ENCODE measurements around the gene SNX27. TPM values are rescaled to one million over a fixed set of nuclear protein-coding genes. Genes with fewer than 3 reads are reported as not detected.

The SNX27 gene
- total and polyA plus RNA-seq, 2 experiments from 2014 or later, result 40.6 to 59.7 TPM

GRCh38 chr1:151638812-151639211, 27.0 kb downstream of the SNX27 start:
- TF ChIP-seq ZNF114 (CRISPR knock-in tag; IDR thresholded peaks at IDR 0.05), result no peak
- TF ChIP-seq JUNB (IDR thresholded peaks at IDR 0.05; ENCODE audit: unreplicated experiment), result no peak
- TF ChIP-seq CTCF (conservative IDR thresholded peaks at IDR 0.05; ENCODE audit: low read depth in 2 of 2), result no peak
- no peak for TF ChIP-seq EZH2 (IDR thresholded peaks at IDR 0.05; ENCODE audit: low read depth, unreplicated experiment)

DNA sequence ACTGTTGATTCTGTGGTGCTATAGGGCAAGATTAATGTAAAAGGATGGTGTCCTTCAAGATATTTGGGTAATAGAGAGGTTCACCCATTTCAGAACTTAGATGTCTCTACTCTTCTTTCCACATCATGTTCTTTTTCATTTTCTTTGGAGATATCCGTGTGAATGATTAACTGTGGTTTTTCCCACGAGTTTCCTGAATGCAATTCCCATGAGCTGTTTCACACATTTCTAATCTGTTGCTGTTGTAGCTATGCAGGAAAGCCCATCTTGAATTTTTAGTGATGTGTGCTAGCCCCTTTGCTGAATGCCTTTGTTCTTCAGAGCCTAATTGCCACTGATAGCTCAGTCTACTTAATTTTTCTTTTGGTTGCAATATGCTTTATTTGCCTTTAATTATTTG, 27.6 kb downstream of the SNX27 start:
- Histone ChIP-seq H3K79me2 (replicated peaks; ENCODE audit: insufficient read depth) (peaks cover 55% of the 10 kb centered on the region), H3K9me2 (ENCODE audit: insufficient read depth) (no peaks in the 10 kb centered on the region), H2AFZ (no peak overlapping the region), H3F3A (replicated peaks; ENCODE audit: low read depth) (no peaks in the 10 kb centered on the region), H3K4me2 (no peak overlapping the region), H3K36me3 (ENCODE audit: insufficient read depth) (no peaks in the 10 kb centered on the region), H3K27me3 (ENCODE audit: insufficient read depth) (no peaks in the 10 kb centered on the region), H4K20me1 (replicated peaks; ENCODE audit: insufficient read depth) (peaks cover 18% of the 10 kb centered on the region; the same call in 1 of the 2 replicates), H3K27ac (ENCODE audit: low read depth) (no peak overlapping the region), H3K4me1 (ENCODE audit: insufficient read depth) (no peaks in the 10 kb centered on the region), H3K4me3 (no peak overlapping the region)
- no peak overlapping the region for H3K27ac Mint-ChIP-seq
- no peak for ATAC-seq
- no peak overlapping the region for H3K4me3 Mint-ChIP-seq
- peaks cover 8% of the 10 kb centered on the region; the same call in 2 of the 3 replicates for H3K36me3 Mint-ChIP-seq (ENCODE audit: low read depth)
- no peaks in the 10 kb centered on the region for H3K27me3 Mint-ChIP-seq (ENCODE audit: insufficient read depth, low read depth, poor library complexity)
- DNase-seq (ENCODE audit: low spot score), result no peak
- H3K9me3 Mint-ChIP-seq, result no peaks in the 10 kb centered on the region
- H3K4me1 Mint-ChIP-seq, result peaks cover 7% of the 10 kb centered on the region; the same call in 2 of the 3 replicates
- TF ChIP-seq ETS1 (IDR thresholded peaks at IDR 0.05) (no peak), ZNF114 (CRISPR knock-in tag; IDR thresholded peaks at IDR 0.05) (no peak), REST (IDR thresholded peaks at IDR 0.05; ENCODE audit: unreplicated experiment) (no peak), NANOG (IDR thresholded peaks at IDR 0.05; ENCODE audit: borderline replicate concordance) (no peak), CTCF (conservative IDR thresholded peaks at IDR 0.05; ENCODE audit: low read depth in 2 of 2) (no peak)

More at GRCh38 chr1:151638812-151639211, 27.0 kb downstream of the SNX27 start:
- H3K27me3 ChIP-seq (ENCODE audit: insufficient read depth), result no peaks in the 10 kb centered on the region
- H3K9me3 Mint-ChIP-seq, result no peaks in the 10 kb centered on the region
- peaks cover 7% of the 10 kb centered on the region; the same call in 2 of the 3 replicates for H3K4me1 Mint-ChIP-seq
- no peak overlapping the region for H3K4me3 Mint-ChIP-seq
- H3K36me3 Mint-ChIP-seq (ENCODE audit: low read depth), result peaks cover 8% of the 10 kb centered on the region; the same call in 2 of the 3 replicates
- no peak overlapping the region for H3K4me2 ChIP-seq
- no peaks in the 10 kb centered on the region for H3K9me2 ChIP-seq (ENCODE audit: insufficient read depth)
- H2AFZ ChIP-seq, result no peak overlapping the region
- H3K27ac ChIP-seq (ENCODE audit: low read depth), result no peak overlapping the region
- H3K4me1 ChIP-seq (ENCODE audit: insufficient read depth), result no peaks in the 10 kb centered on the region
- ATAC-seq, result no peak
- no peaks in the 10 kb centered on the region for H3K36me3 ChIP-seq (ENCODE audit: insufficient read depth)
- H3F3A ChIP-seq (replicated peaks; ENCODE audit: low read depth), result no peaks in the 10 kb centered on the region
- peaks cover 18% of the 10 kb centered on the region; the same call in 1 of the 2 replicates for H4K20me1 ChIP-seq (replicated peaks; ENCODE audit: insufficient read depth)
- H3K4me3 ChIP-seq, result no peak overlapping the region
- no peaks in the 10 kb centered on the region for H3K27me3 Mint-ChIP-seq (ENCODE audit: insufficient read depth, low read depth, poor library complexity)
- no peak for DNase-seq (ENCODE audit: low spot score)
- H3K79me2 ChIP-seq (replicated peaks; ENCODE audit: insufficient read depth), result peaks cover 55% of the 10 kb centered on the region
- H3K27ac Mint-ChIP-seq, result no peak overlapping the region
